MCF 10A (cell line): ENCODE measurements around the gene TMEM51. TPM values are rescaled to one million over a fixed set of nuclear protein-coding genes. Genes with fewer than 3 reads are reported as not detected.

ENCODE experiments used
- BruUV-seq: library from RNA; stranded (reverse); fragments of 400-500 nt; replicated peaks from 2 replicates; lab custom pipeline; 2021; lab: Mats Ljungman, UMichigan
- CTCF ChIA-PET: fragments of 300-600 bp; sonication (Branson Sonifier 250); formaldehyde crosslinking; extraction: SDS; loops from one replicate; lab custom pipeline; 2021; ENCODE audit warnings: antibody characterized with exemption, inconsistent platforms; lab: Yijun Ruan, JAX
- POLR2A ChIA-PET: fragments of 300-600, 350-650 bp; sonication (Branson Sonifier 250); formaldehyde crosslinking; extraction: SDS; loops from one replicate; lab custom pipeline; 2020; ENCODE audit warnings: antibody characterized with exemption, inconsistent platforms; lab: Yijun Ruan, JAX
- DNase-seq: peaks from one replicate; pipeline ENCODE4 v3.0.0-alpha.2; 2018; ENCODE audit not compliant: unreplicated experiment
- H3K27ac Mint-ChIP-seq: one replicate; pipeline ENCODE4 v1.8.0; 2022; ENCODE audit warnings: mild to moderate bottlenecking, low read depth, mixed read lengths; ENCODE audit not compliant: unreplicated experiment
- H3K27me3 Mint-ChIP-seq: one replicate; pipeline ENCODE4 v1.8.0; 2022; ENCODE audit warnings: mixed read lengths; ENCODE audit not compliant: insufficient read depth, unreplicated experiment
- H3K36me3 Mint-ChIP-seq: one replicate; pipeline ENCODE4 v1.8.0; 2022; ENCODE audit warnings: mild to moderate bottlenecking, moderate library complexity, mixed read lengths; ENCODE audit not compliant: insufficient read depth, unreplicated experiment
- H3K4me1 Mint-ChIP-seq: one replicate; pipeline ENCODE4 v1.8.0; 2022; ENCODE audit warnings: mixed read lengths; ENCODE audit not compliant: insufficient read depth, unreplicated experiment
- H3K4me3 Mint-ChIP-seq: one replicate; pipeline ENCODE4 v1.8.0; 2022; ENCODE audit warnings: mild to moderate bottlenecking, moderate library complexity, mixed read lengths; ENCODE audit not compliant: unreplicated experiment
- H3K9me3 Mint-ChIP-seq: one replicate; pipeline ENCODE4 v1.8.0; 2022; ENCODE audit warnings: mixed read lengths; ENCODE audit not compliant: unreplicated experiment
- intact Hi-C: fragments of 100-400 bp; cut with micrococcal nuclease; formaldehyde crosslinking; loops from 2 replicates; pipeline ENCODE4 v1.14.1; 2022
- total RNA-seq: library from RNA; stranded (reverse); gene quantifications from 2 replicates; pipeline ENCODE4 v1.2.3, GENCODE V29; 2022
- TF ChIP-seq, protein P1 (sequence below): fragments of 200-600 bp; IDR thresholded peaks from one replicate; pipeline ENCODE4 v1.8.0; 2022; ENCODE audit warnings: antibody characterized with exemption, mild to moderate bottlenecking; ENCODE audit not compliant: unreplicated experiment

TMEM51 gene
- total RNA-seq, 1 experiment from 2014 or later = 6.4 TPM

DNA sequence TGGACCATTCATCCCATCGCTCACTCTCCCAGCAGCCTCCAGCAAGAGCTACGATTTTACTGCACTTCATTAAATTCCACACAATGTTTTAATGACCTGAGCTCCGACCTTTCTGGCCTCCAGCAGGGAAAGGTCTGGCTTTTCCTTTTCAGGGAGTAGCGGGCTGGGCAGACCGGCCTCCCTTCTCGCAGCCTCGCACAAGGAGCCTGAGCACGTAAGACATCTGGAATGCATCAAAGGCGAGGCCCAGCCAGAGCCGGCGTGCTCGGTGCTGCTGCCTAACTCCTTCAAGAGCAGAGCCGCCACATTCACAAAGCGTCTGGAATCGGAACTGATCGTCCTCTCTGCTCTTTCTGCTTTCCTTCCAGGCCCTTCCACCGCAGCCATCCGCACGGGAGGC, 61.0 kb downstream of the TMEM51 start:
- TF ChIP-seq, protein P1, sequence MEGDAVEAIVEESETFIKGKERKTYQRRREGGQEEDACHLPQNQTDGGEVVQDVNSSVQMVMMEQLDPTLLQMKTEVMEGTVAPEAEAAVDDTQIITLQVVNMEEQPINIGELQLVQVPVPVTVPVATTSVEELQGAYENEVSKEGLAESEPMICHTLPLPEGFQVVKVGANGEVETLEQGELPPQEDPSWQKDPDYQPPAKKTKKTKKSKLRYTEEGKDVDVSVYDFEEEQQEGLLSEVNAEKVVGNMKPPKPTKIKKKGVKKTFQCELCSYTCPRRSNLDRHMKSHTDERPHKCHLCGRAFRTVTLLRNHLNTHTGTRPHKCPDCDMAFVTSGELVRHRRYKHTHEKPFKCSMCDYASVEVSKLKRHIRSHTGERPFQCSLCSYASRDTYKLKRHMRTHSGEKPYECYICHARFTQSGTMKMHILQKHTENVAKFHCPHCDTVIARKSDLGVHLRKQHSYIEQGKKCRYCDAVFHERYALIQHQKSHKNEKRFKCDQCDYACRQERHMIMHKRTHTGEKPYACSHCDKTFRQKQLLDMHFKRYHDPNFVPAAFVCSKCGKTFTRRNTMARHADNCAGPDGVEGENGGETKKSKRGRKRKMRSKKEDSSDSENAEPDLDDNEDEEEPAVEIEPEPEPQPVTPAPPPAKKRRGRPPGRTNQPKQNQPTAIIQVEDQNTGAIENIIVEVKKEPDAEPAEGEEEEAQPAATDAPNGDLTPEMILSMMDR = no peak
- ChIA-PET CTCF (interaction anchor here (2.0 kb wide), 1 partner anchor 11 kb away, joined by 4 read pairs; no protein-coding TSS in a partner anchor), POLR2A (no interaction called here)
- intact Hi-C loops = no loop called here
- Mint-ChIP-seq H3K27ac (no peak overlapping the region), H3K27me3 (no peaks in the 10 kb centered on the region), H3K4me3 (no peak overlapping the region), H3K9me3 (no peaks in the 10 kb centered on the region), H3K4me1 (no peaks in the 10 kb centered on the region), H3K36me3 (peaks cover 6% of the 10 kb centered on the region)
- no TSS peak for BruUV-seq
- no peak for DNase-seq

DNA sequence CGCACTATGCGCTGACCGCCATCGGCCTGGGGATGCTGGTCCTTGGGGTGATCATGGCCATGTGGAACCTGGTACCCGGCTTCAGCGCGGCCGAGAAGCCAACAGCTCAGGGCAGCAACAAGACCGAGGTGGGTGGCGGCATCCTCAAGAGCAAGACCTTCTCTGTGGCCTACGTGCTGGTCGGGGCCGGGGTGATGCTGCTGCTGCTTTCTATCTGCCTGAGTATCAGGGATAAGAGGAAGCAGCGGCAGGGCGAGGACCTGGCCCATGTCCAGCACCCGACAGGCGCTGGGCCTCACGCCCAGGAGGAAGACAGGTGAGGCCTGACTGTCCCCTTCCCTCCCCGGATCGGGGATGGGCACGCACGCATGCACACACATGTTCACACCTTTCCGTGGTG, 61.6 kb downstream of the TMEM51 start:
- BruUV-seq = no TSS peak
- TF ChIP-seq, protein P1 = no peak
- intact Hi-C loops = no loop called here
- no peaks in the 10 kb centered on the region for H3K9me3 Mint-ChIP-seq
- POLR2A ChIA-PET = no interaction called here
- no peak overlapping the region for H3K4me3 Mint-ChIP-seq
- no peak for DNase-seq
- CTCF ChIA-PET = no interaction called here
- peaks cover 6% of the 10 kb centered on the region for H3K36me3 Mint-ChIP-seq
- no peaks in the 10 kb centered on the region for H3K27me3 Mint-ChIP-seq
- H3K27ac Mint-ChIP-seq = no peak overlapping the region
- H3K4me1 Mint-ChIP-seq = no peaks in the 10 kb centered on the region

DNA sequence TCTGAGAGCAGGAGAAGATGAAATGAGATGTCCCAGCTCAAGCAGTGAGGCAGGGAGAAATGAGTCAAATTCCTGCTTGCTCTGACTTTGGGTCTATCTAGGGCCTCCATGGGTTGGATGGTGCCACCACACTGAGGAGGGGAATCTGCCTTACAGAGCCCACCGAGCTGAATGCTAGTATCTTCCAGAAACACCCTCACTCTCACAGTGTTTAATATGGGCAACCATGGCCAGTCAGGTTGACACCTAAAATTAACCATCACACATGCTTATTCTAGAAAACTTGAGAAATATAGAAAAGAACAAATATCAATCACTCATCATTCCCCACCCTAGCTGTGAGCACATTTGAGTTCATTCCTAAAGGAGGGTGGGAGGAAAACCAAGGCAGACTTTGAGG, 64.1 kb downstream of the TMEM51 start:
- intact Hi-C loops = no loop called here
- Mint-ChIP-seq H3K4me1 (no peaks in the 10 kb centered on the region), H3K9me3 (no peaks in the 10 kb centered on the region), H3K36me3 (peaks cover 6% of the 10 kb centered on the region), H3K4me3 (no peak overlapping the region), H3K27me3 (no peaks in the 10 kb centered on the region), H3K27ac (no peak overlapping the region)
- TF ChIP-seq, protein P1 = no peak
- ChIA-PET POLR2A (no interaction called here), CTCF (no interaction called here)
- no TSS peak for BruUV-seq
- DNase-seq = no peak

DNA sequence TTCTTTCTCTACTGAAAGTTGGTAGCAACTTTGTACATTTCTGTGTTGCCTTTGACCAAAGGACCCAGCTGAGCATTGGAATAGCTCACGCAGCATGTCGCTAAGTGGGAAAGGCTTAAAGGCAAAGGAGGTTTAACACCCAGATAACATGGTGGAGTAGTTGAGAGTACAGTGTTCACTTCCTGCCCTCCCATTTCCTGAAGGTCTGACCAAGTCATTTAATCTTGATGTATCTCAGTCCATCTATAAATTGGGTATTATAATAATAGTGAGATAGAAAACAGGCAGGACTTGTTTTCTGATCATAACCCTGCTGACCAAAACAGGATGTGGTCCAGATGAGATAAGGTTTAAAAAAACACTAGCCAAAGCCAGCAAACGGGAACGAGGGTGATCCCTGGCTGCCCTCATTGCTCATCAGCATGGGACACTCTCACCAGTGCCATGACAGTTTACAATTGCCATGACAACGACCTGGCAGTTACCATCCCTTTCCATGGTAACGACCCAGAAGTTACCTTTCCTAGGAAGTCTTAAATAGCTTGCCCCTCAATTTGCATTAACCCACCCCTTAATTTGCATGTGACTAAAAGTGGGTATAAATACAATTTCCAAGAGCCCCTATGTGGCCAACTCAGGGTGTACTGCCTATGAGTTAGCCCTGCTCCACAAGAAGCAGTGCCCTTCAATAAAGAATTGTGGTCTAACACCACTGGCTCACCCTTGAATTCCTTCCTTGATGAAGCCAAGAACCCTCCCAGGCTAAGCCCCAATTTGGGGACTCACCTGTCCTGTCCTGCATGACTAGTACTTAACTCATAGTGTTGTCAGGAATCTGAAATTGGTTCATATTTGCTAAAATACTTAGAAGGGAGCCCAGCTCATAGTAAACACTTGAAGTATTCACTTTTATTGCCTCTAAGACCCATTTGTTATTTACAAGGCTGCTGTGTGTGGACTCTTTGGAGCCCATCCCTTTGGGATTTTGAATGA, 65.0 kb downstream of the TMEM51 start:
- CTCF ChIA-PET = no interaction called here

More for the DNA sequence above, 65.0 kb downstream of the TMEM51 start:
- Mint-ChIP-seq H3K27me3 (no peaks in the 10 kb centered on the region), H3K4me1 (no peaks in the 10 kb centered on the region), H3K27ac (no peak overlapping the region), H3K36me3 (peaks cover 6% of the 10 kb centered on the region), H3K4me3 (no peak overlapping the region), H3K9me3 (no peaks in the 10 kb centered on the region)
- no TSS peak for BruUV-seq
- TF ChIP-seq, protein P1 = no peak
- POLR2A ChIA-PET = no interaction called here
- intact Hi-C loops = no loop called here
- DNase-seq = no peak
